OCI-LY7 (cell line): ENCODE data around the gene IGFLR1. TPM values are rescaled to one million over a fixed set of nuclear protein-coding genes. Genes with fewer than 3 reads are reported as not detected.

Experiments used
- BruUV-seq: library from RNA; stranded (reverse); fragments of 400-500 nt; replicated peaks from 2 replicates; lab custom pipeline; 2021; lab: Mats Ljungman, UMichigan
- CTCF ChIA-PET: fragments of 300-600 bp; sonication (Branson Sonifier 250); formaldehyde crosslinking; loops from one replicate; lab custom pipeline; 2022; ENCODE audit warnings: antibody characterized with exemption; ENCODE audit not compliant: unreplicated experiment; lab: Charles Lee
- POLR2A ChIA-PET: fragments of 300-600 bp; sonication (Branson Sonifier 250); formaldehyde crosslinking; loops from one replicate; lab custom pipeline; 2022; ENCODE audit warnings: antibody characterized with exemption; lab: Charles Lee
- DNase-seq: peaks from one replicate; pipeline ENCODE4 v3.0.0-alpha.2; 2015; ENCODE audit warnings: low spot score
- H2AFZ ChIP-seq: fragments of 200-600 bp; sonication (generic), shearing (Covaris generic); 2 replicates; pipeline ENCODE4 v1.6.1; 2014; ENCODE audit warnings: mild to moderate bottlenecking, antibody characterized with exemption, low read length, moderate library complexity
- H3K27ac ChIP-seq: fragments of 200-600 bp; sonication (generic); 2 replicates; pipeline ENCODE4 v1.5.1; 2014; ENCODE audit warnings: mixed run types, low read depth, mild to moderate bottlenecking, moderate library complexity, low read length, inconsistent platforms; ENCODE audit not compliant: poor library complexity, severe bottlenecking
- H3K36me3 ChIP-seq: fragments of 200-600 bp; sonication (generic); 2 replicates; pipeline ENCODE4 v1.6.1; 2014; ENCODE audit warnings: mild to moderate bottlenecking, antibody characterized with exemption, low read length, moderate library complexity, mixed read lengths; ENCODE audit not compliant: insufficient read depth
- H3K4me1 ChIP-seq: fragments of 200-600 bp; sonication (generic); 2 replicates; pipeline ENCODE4 v1.5.1; 2014; ENCODE audit warnings: mild to moderate bottlenecking, low read length; ENCODE audit not compliant: insufficient read depth, poor library complexity, severe bottlenecking
- H3K4me2 ChIP-seq: fragments of 200-600 bp; sonication (generic); 2 replicates; pipeline ENCODE4 v1.6.1; 2014; ENCODE audit warnings: mild to moderate bottlenecking, low read length
- H3K4me3 ChIP-seq: fragments of 200-600 bp; sonication (generic); 2 replicates; pipeline ENCODE4 v1.5.1; 2014; ENCODE audit warnings: mild to moderate bottlenecking, low read depth, low read length; ENCODE audit not compliant: poor library complexity, severe bottlenecking
- H3K79me2 ChIP-seq: fragments of 200-600 bp; sonication (generic); 2 replicates; pipeline ENCODE4 v1.6.1; 2016; ENCODE audit warnings: low read depth, mild to moderate bottlenecking, low read length, moderate library complexity, mixed read lengths; ENCODE audit not compliant: insufficient read depth
- H3K9me2 ChIP-seq: fragments of 200-600 bp; sonication (generic); 2 replicates; pipeline ENCODE4 v1.6.1; 2016; ENCODE audit warnings: mild to moderate bottlenecking, low read length, mixed read lengths; ENCODE audit not compliant: insufficient read depth
- H3K9me3 ChIP-seq: fragments of 200-600 bp; sonication (generic); 2 replicates; pipeline ENCODE4 v1.6.1; 2014; ENCODE audit warnings: mild to moderate bottlenecking, mixed run types, low read length, mixed read lengths
- H4K20me1 ChIP-seq: fragments of 200-600 bp; sonication (generic); 2 replicates; pipeline ENCODE4 v1.6.1; 2014; ENCODE audit warnings: mild to moderate bottlenecking, antibody characterized with exemption, low read length, moderate library complexity, mixed read lengths; ENCODE audit not compliant: insufficient read depth
- CTCF ChIP-seq: fragments of 200-600 bp; sonication (generic); conservative IDR thresholded peaks from 2 replicates; pipeline ENCODE4 v1.5.1; 2014; ENCODE audit warnings: mild to moderate bottlenecking, antibody characterized with exemption, low read length, moderate library complexity, mixed read lengths
- EZH2phosphoT487 ChIP-seq: fragments of 200-600 bp; sonication (generic); IDR thresholded peaks from 2 replicates; pipeline ENCODE4 v1.6.1; 2018; ENCODE audit warnings: low read depth, borderline replicate concordance, mild to moderate bottlenecking, mixed run types, antibody characterized with exemption, low read length, moderate library complexity, mixed read lengths
- intact Hi-C: fragments of 100-400 bp; cut with micrococcal nuclease; formaldehyde crosslinking; loops from one replicate; pipeline ENCODE4 v1.10.0; 2022; ENCODE audit not compliant: unreplicated experiment
- total RNA-seq, 2 experiments: library from RNA; depleted of rRNA in 1 of 2; stranded (reverse); fragments of >200 nt in 1 of 2; shearing (Covaris generic) in 1 of 2; gene quantifications; 2 replicates each; pipeline ENCODE4 v1.2.3, GENCODE V29; 2014 to 2022

IGFLR1 gene
- total RNA-seq, 2 experiments from 2014 or later: 8.5 to 18.3 TPM

GRCh38 chr19:35754370-35755130, 12.3 kb upstream of the IGFLR1 start:
- no TSS peak for BruUV-seq
- TF ChIP-seq EZH2phosphoT487: no peak
- no peak for TF ChIP-seq CTCF
- no peak overlapping the region for H3K4me2 ChIP-seq
- intact Hi-C loops: loop anchor here (5.0 kb wide), 2 partner anchors 37 to 148 kb away; partner anchors contain the start of genes HCST, KMT2B and NFKBID
- peaks cover 5% of the 10 kb centered on the region; the same call in 1 of the 2 replicates for H3K36me3 ChIP-seq
- no peak overlapping the region for H3K4me3 ChIP-seq
- H4K20me1 ChIP-seq: no peaks in the 10 kb centered on the region
- no peak overlapping the region for H2AFZ ChIP-seq
- no peaks in the 10 kb centered on the region for H3K9me3 ChIP-seq
- no peak for DNase-seq
- no peaks in the 10 kb centered on the region for H3K9me2 ChIP-seq
- ChIA-PET CTCF (no interaction called here), POLR2A (interaction anchor here (0.7 kb wide), 1 partner anchor 1718 kb away, joined by 5 read pairs; no protein-coding TSS in a partner anchor)
- no peak overlapping the region for H3K27ac ChIP-seq
- H3K4me1 ChIP-seq: peaks cover 16% of the 10 kb centered on the region
- peaks cover 12% of the 10 kb centered on the region; the same call in 1 of the 2 replicates for H3K79me2 ChIP-seq

- intact Hi-C loops: no loop called here
- POLR2A ChIA-PET: interaction anchor here (0.7 kb wide), 1 partner anchor 1717 kb away, joined by 5 read pairs; no protein-coding TSS in a partner anchor
- H4K20me1 ChIP-seq: no peaks in the 10 kb centered on the region
- H3K79me2 ChIP-seq: peaks cover 4% of the 10 kb centered on the region; the same call in 1 of the 2 replicates
- peaks cover 13% of the 10 kb centered on the region for H3K4me1 ChIP-seq
- H3K4me3 ChIP-seq: no peak overlapping the region
- no peak overlapping the region for H3K27ac ChIP-seq
- TF ChIP-seq EZH2phosphoT487: no peak
- no peak overlapping the region for H3K4me2 ChIP-seq
- no peaks in the 10 kb centered on the region for H3K9me3 ChIP-seq
- no peaks in the 10 kb centered on the region for H3K9me2 ChIP-seq
- no peaks in the 10 kb centered on the region for H3K36me3 ChIP-seq
- no peak overlapping the region for H2AFZ ChIP-seq
- CTCF ChIA-PET: no interaction called here
- no peak for DNase-seq
- BruUV-seq: no TSS peak
These were observed 11.6 kb upstream of the IGFLR1 start for GRCh38 chr19:35753634-35754369.

- Histone ChIP-seq H3K9me3 (no peaks in the 10 kb centered on the region), H3K4me3 (no peak overlapping the region), H3K36me3 (no peaks in the 10 kb centered on the region), H3K4me2 (no peak overlapping the region), H2AFZ (no peak overlapping the region), H4K20me1 (no peaks in the 10 kb centered on the region), H3K79me2 (no peaks in the 10 kb centered on the region), H3K27ac (no peak overlapping the region), H3K4me1 (peaks cover 15% of the 10 kb centered on the region), H3K9me2 (no peaks in the 10 kb centered on the region)
- no peak for DNase-seq
- TF ChIP-seq CTCF (no peak), EZH2phosphoT487 (no peak)
- BruUV-seq: no TSS peak
- ChIA-PET POLR2A (no interaction called here), CTCF (no interaction called here)
- intact Hi-C loops: no loop called here
These were observed 10.6 kb upstream of the IGFLR1 start for GRCh38 chr19:35752746-35753350.
